Measurements from ENCODE around the gene GTF2F2. TPM values are rescaled to one million over a fixed set of nuclear protein-coding genes. Genes with fewer than 3 reads are reported as not detected.

The GTF2F2 gene
- total and polyA plus RNA-seq, 2 experiments from 2014 or later: 42.1 to 75.6 TPM

DNA sequence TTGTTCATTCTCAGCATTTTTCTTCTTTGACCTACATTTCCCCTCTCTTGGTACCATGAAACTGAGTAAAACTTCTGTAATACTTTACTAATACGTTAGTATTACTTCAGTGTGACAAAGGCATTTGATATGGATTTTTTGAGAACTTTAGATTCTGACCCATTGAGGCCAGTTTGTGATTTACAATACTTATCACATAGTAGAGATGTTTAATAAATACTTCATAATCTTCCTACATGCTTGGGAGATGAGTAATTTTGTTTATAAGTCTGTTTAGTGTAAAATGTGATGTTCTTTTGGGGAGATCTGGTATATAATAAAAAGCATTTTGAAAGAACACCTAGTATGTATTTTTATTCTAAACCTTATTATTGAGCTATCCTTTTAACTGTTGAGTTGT lies 29.7 kb downstream of the GTF2F2 start (continued):
- TF ChIP-seq, protein P1, sequence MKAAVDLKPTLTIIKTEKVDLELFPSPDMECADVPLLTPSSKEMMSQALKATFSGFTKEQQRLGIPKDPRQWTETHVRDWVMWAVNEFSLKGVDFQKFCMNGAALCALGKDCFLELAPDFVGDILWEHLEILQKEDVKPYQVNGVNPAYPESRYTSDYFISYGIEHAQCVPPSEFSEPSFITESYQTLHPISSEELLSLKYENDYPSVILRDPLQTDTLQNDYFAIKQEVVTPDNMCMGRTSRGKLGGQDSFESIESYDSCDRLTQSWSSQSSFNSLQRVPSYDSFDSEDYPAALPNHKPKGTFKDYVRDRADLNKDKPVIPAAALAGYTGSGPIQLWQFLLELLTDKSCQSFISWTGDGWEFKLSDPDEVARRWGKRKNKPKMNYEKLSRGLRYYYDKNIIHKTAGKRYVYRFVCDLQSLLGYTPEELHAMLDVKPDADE (IDR thresholded peaks at IDR 0.05): no peak
- TF ChIP-seq STAT1 (IDR thresholded peaks at IDR 0.05; ENCODE audit: unreplicated experiment): no peak
- no peak for TF ChIP-seq NANOG (IDR thresholded peaks at IDR 0.05; ENCODE audit: borderline replicate concordance)
- no peak for TF ChIP-seq CREB1 (CRISPR knock-in tag; IDR thresholded peaks at IDR 0.05; ENCODE audit: low read depth)

DNA sequence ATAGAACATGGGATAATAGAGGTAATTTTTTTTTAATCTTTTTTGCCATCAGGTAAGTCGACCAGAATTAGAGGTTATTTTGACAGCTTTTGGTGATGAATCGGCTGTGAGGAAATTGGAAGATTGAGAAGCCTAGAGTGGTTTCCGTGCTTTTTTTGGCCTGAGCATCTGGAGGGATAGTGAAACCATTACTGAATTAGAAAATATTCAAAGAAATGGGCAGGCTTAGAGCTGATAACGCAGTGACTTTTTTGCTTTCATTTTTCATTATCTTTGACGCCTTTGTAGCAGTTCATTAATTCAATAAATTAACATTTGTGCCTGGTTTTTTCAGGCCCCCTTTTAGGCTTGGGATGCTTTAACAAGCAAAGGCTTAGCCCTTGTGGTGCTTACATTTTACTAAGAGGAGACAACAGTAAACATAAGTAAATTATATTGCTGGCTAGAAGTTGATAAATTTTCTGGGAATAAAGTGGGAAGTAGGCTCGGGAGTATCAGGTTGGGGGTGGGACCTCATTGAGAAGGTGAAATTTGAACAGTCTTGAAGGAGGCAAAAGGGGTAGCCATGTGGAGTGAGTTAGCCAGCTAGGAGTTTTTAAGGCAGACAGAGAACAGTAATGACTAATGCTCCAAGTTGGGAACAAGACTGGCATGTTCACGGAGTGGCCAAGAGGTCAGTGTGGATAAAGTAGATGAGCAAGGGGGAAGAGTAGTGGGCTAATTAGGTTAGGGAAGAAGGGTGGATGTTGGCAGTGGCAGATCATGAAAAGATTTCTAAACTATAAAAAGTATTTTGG lies 36.5 kb downstream of the GTF2F2 start:
- no peak overlapping the region for H3K27ac Mint-ChIP-seq
- Histone ChIP-seq H2AFZ (no peak overlapping the region), H3K79me2 (replicated peaks; ENCODE audit: insufficient read depth) (no peaks in the 10 kb centered on the region), H3K27me3 (ENCODE audit: insufficient read depth) (no peaks in the 10 kb centered on the region), H3K36me3 (ENCODE audit: insufficient read depth) (no peaks in the 10 kb centered on the region; the same call in none of the 2 replicates), H3K4me3 (no peak overlapping the region), H3K27ac (ENCODE audit: low read depth) (0 out of 2 replicates have a peak overlapping the region, but pooled peaks have one; percentile 2), H3F3A (replicated peaks; ENCODE audit: low read depth) (no peaks in the 10 kb centered on the region), H3K4me1 (ENCODE audit: insufficient read depth) (no peaks in the 10 kb centered on the region), H3K9me2 (ENCODE audit: insufficient read depth) (no peaks in the 10 kb centered on the region), H3K4me2 (no peak overlapping the region), H4K20me1 (replicated peaks; ENCODE audit: insufficient read depth) (no peaks in the 10 kb centered on the region)
- no peaks in the 10 kb centered on the region for H3K4me1 Mint-ChIP-seq
- peaks cover 15% of the 10 kb centered on the region for H3K36me3 Mint-ChIP-seq (ENCODE audit: low read depth)
- no peaks in the 10 kb centered on the region for H3K9me3 Mint-ChIP-seq
- no peaks in the 10 kb centered on the region for H3K27me3 Mint-ChIP-seq (ENCODE audit: insufficient read depth, low read depth, poor library complexity)
- no peak for DNase-seq (ENCODE audit: low spot score)
- no peak overlapping the region for H3K4me3 Mint-ChIP-seq
- ATAC-seq: no peak
- TF ChIP-seq EZH2phosphoT487 (IDR thresholded peaks at IDR 0.05; ENCODE audit: unreplicated experiment) (no peak), NANOG (IDR thresholded peaks at IDR 0.05; ENCODE audit: borderline replicate concordance) (no peak), CREB1 (CRISPR knock-in tag; IDR thresholded peaks at IDR 0.05; ENCODE audit: low read depth) (no peak), STAT1 (IDR thresholded peaks at IDR 0.05; ENCODE audit: unreplicated experiment) (no peak), ZNF114 (CRISPR knock-in tag; IDR thresholded peaks at IDR 0.05) (no peak), JUNB (IDR thresholded peaks at IDR 0.05; ENCODE audit: unreplicated experiment) (no peak), EZH2 (IDR thresholded peaks at IDR 0.05; ENCODE audit: low read depth, unreplicated experiment) (no peak)
- TF ChIP-seq, protein P2, sequence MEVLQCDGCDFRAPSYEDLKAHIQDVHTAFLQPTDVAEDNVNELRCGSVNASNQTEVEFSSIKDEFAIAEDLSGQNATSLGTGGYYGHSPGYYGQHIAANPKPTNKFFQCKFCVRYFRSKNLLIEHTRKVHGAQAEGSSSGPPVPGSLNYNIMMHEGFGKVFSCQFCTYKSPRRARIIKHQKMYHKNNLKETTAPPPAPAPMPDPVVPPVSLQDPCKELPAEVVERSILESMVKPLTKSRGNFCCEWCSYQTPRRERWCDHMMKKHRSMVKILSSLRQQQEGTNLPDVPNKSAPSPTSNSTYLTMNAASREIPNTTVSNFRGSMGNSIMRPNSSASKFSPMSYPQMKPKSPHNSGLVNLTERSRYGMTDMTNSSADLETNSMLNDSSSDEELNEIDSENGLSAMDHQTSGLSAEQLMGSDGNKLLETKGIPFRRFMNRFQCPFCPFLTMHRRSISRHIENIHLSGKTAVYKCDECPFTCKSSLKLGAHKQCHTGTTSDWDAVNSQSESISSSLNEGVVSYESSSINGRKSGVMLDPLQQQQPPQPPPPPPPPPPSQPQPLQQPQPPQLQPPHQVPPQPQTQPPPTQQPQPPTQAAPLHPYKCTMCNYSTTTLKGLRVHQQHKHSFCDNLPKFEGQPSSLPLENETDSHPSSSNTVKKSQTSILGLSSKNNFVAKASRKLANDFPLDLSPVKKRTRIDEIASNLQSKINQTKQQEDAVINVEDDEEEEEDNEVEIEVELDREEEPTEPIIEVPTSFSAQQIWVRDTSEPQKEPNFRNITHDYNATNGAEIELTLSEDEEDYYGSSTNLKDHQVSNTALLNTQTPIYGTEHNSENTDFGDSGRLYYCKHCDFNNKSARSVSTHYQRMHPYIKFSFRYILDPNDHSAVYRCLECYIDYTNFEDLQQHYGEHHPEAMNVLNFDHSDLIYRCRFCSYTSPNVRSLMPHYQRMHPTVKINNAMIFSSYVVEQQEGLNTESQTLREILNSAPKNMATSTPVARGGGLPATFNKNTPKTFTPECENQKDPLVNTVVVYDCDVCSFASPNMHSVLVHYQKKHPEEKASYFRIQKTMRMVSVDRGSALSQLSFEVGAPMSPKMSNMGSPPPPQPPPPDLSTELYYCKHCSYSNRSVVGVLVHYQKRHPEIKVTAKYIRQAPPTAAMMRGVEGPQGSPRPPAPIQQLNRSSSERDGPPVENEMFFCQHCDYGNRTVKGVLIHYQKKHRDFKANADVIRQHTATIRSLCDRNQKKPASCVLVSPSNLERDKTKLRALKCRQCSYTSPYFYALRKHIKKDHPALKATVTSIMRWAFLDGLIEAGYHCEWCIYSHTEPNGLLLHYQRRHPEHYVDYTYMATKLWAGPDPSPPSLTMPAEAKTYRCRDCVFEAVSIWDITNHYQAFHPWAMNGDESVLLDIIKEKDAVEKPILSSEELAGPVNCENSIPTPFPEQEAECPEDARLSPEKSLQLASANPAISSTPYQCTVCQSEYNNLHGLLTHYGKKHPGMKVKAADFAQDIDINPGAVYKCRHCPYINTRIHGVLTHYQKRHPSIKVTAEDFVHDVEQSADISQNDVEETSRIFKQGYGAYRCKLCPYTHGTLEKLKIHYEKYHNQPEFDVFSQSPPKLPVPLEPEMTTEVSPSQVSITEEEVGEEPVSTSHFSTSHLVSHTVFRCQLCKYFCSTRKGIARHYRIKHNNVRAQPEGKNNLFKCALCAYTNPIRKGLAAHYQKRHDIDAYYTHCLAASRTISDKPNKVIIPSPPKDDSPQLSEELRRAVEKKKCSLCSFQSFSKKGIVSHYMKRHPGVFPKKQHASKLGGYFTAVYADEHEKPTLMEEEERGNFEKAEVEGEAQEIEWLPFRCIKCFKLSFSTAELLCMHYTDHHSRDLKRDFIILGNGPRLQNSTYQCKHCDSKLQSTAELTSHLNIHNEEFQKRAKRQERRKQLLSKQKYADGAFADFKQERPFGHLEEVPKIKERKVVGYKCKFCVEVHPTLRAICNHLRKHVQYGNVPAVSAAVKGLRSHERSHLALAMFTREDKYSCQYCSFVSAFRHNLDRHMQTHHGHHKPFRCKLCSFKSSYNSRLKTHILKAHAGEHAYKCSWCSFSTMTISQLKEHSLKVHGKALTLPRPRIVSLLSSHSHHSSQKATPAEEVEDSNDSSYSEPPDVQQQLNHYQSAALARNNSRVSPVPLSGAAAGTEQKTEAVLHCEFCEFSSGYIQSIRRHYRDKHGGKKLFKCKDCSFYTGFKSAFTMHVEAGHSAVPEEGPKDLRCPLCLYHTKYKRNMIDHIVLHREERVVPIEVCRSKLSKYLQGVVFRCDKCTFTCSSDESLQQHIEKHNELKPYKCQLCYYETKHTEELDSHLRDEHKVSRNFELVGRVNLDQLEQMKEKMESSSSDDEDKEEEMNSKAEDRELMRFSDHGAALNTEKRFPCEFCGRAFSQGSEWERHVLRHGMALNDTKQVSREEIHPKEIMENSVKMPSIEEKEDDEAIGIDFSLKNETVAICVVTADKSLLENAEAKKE (CRISPR knock-in tag; IDR thresholded peaks at IDR 0.05): no peak
- TF ChIP-seq, protein P1 (IDR thresholded peaks at IDR 0.05): no peak
- TF ChIP-seq, protein P3, sequence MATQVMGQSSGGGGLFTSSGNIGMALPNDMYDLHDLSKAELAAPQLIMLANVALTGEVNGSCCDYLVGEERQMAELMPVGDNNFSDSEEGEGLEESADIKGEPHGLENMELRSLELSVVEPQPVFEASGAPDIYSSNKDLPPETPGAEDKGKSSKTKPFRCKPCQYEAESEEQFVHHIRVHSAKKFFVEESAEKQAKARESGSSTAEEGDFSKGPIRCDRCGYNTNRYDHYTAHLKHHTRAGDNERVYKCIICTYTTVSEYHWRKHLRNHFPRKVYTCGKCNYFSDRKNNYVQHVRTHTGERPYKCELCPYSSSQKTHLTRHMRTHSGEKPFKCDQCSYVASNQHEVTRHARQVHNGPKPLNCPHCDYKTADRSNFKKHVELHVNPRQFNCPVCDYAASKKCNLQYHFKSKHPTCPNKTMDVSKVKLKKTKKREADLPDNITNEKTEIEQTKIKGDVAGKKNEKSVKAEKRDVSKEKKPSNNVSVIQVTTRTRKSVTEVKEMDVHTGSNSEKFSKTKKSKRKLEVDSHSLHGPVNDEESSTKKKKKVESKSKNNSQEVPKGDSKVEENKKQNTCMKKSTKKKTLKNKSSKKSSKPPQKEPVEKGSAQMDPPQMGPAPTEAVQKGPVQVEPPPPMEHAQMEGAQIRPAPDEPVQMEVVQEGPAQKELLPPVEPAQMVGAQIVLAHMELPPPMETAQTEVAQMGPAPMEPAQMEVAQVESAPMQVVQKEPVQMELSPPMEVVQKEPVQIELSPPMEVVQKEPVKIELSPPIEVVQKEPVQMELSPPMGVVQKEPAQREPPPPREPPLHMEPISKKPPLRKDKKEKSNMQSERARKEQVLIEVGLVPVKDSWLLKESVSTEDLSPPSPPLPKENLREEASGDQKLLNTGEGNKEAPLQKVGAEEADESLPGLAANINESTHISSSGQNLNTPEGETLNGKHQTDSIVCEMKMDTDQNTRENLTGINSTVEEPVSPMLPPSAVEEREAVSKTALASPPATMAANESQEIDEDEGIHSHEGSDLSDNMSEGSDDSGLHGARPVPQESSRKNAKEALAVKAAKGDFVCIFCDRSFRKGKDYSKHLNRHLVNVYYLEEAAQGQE (IDR thresholded peaks at IDR 0.05; ENCODE audit: unreplicated experiment): no peak

Measured in GM23338 (cell line).